Measurements from ENCODE around the gene ST6GALNAC2.
"Not testable (repeated sequence)": the region's sequence is repeated elsewhere in the genome, so short reads cannot be mapped to it uniquely, and the experiment has no call there.

ST6GALNAC2 gene

GRCh38 chr17:76585649-76586593 is at the start of gene ST6GALNAC2:
Gene ST6GALNAC2 (minus strand): TSS chr17:76585860. CDS start chr17:76585808, 52 bp downstream.
- DNase-seq, result no peak

GRCh38 chr17:76635039-76635438 is 49.4 kb upstream of the ST6GALNAC2 start:
- no peak for DNase-seq

GRCh38 chr17:76633628-76634328 is 48.1 kb upstream of the ST6GALNAC2 start:
- no peak for DNase-seq

GRCh38 chr17:76631821-76632565 is 46.3 kb upstream of the ST6GALNAC2 start:
- DNase-seq, result no peak

- DNase-seq, result no peak
These were observed 44.5 kb upstream of the ST6GALNAC2 start for GRCh38 chr17:76630151-76630550.

- no peak for DNase-seq
These were observed 41.9 kb upstream of the ST6GALNAC2 start for GRCh38 chr17:76627510-76627909.

- DNase-seq, result no peak
These were observed 40.8 kb upstream of the ST6GALNAC2 start for GRCh38 chr17:76626442-76626841.

- DNase-seq, result no peak
These were observed 39.8 kb upstream of the ST6GALNAC2 start for GRCh38 chr17:76625496-76625895.

- DNase-seq, result peak; percentile 42
These were observed 37.8 kb upstream of the ST6GALNAC2 start for GRCh38 chr17:76623271-76624146.

- DNase-seq, result no peak
These were observed 32.2 kb upstream of the ST6GALNAC2 start for GRCh38 chr17:76617838-76618237.

GRCh38 chr17:76614912-76615617 is 29.4 kb upstream of the ST6GALNAC2 start:
- no peak for DNase-seq

GRCh38 chr17:76614064-76614759 is 28.6 kb upstream of the ST6GALNAC2 start:
- not testable (repeated sequence) for DNase-seq

GRCh38 chr17:76612977-76613851 is 27.6 kb upstream of the ST6GALNAC2 start:
- DNase-seq, result no peak

GRCh38 chr17:76612465-76612864 is 26.8 kb upstream of the ST6GALNAC2 start:
- no peak for DNase-seq

GRCh38 chr17:76611758-76612157 is 26.1 kb upstream of the ST6GALNAC2 start:
- DNase-seq, result no peak

GRCh38 chr17:76611080-76611749 is 25.6 kb upstream of the ST6GALNAC2 start:
- DNase-seq, result not testable (repeated sequence)

- DNase-seq, result not testable (repeated sequence)
These were observed 21.0 kb upstream of the ST6GALNAC2 start for GRCh38 chr17:76606685-76607084.

- DNase-seq, result no peak
These were observed 15.4 kb upstream of the ST6GALNAC2 start for GRCh38 chr17:76601065-76601464.
